Measurements from ENCODE around the gene KHK. TPM values are rescaled to one million over a fixed set of nuclear protein-coding genes. Genes with fewer than 3 reads are reported as not detected.
A peak's percentile ranks its signal among the peaks of the same experiment; 100 is the strongest.
"Not testable (repeated sequence)": the region's sequence is repeated elsewhere in the genome, so short reads cannot be mapped to it uniquely, and the experiment has no call there.

KHK gene
- total RNA-seq, 2 experiments from 2014 or later: 12.6 to 12.8 TPM

DNA sequence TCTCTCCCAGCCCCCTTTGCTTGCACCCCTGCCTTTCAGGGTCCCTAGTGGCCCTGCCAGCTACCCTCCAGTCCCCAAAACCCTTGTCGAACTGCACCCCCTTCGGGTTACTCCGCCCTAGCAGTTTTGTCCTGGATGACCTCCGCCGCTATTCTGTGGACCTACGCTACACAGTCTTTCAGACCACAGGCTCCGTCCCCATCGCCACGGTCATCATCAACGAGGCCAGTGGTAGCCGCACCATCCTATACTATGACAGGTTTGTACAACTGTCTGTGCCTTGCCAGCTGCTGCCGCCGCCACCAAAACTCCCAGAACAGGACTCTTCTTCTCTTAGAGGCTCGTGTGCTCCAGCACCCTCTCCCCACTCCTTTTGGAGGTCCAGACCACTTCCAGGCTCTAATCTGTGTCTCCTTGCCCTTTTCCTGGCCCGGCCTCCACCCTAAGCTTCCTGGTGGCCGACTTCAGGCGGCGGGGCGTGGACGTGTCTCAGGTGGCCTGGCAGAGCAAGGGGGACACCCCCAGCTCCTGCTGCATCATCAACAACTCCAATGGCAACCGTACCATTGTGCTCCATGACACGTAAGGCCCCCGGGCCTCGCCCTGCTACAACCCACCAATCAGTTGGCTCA is 7.9 kb downstream of the KHK start:
- no peaks in the 10 kb centered on the region for H3K27me3 Mint-ChIP-seq
- H3K27ac Mint-ChIP-seq: no peak overlapping the region
- no peak for DNase-seq
- H3K4me3 Mint-ChIP-seq: no peak overlapping the region
- no peaks in the 10 kb centered on the region for H3K36me3 Mint-ChIP-seq
- no peaks in the 10 kb centered on the region for H3K9me3 Mint-ChIP-seq
- H3K4me1 Mint-ChIP-seq: peaks cover 13% of the 10 kb centered on the region

- Mint-ChIP-seq H3K27ac (no peak overlapping the region), H3K9me3 (no peaks in the 10 kb centered on the region), H3K4me3 (no peak overlapping the region), H3K27me3 (no peaks in the 10 kb centered on the region), H3K36me3 (no peaks in the 10 kb centered on the region), H3K4me1 (peaks cover 11% of the 10 kb centered on the region)
- no peak for DNase-seq
Observed at GRCh38 chr2:27095427-27095744, 8.8 kb downstream of the KHK start.

- H3K4me1 Mint-ChIP-seq: peaks cover 11% of the 10 kb centered on the region
- peak overlapping the region; percentile 52 for H3K4me3 Mint-ChIP-seq
- peak; percentile 39 for DNase-seq
- no peaks in the 10 kb centered on the region for H3K27me3 Mint-ChIP-seq
- H3K36me3 Mint-ChIP-seq: no peaks in the 10 kb centered on the region
- H3K27ac Mint-ChIP-seq: no peak overlapping the region
- no peaks in the 10 kb centered on the region for H3K9me3 Mint-ChIP-seq
Observed at GRCh38 chr2:27095745-27096651, 9.4 kb downstream of the KHK start.

- Mint-ChIP-seq H3K36me3 (no peaks in the 10 kb centered on the region), H3K4me3 (no peak overlapping the region), H3K9me3 (no peaks in the 10 kb centered on the region), H3K27ac (no peak overlapping the region), H3K4me1 (peaks cover 11% of the 10 kb centered on the region), H3K27me3 (no peaks in the 10 kb centered on the region)
- DNase-seq: no peak
Observed at GRCh38 chr2:27096748-27097297, 10.3 kb downstream of the KHK start.

GRCh38 chr2:27097341-27097740 is 10.8 kb downstream of the KHK start:
- H3K36me3 Mint-ChIP-seq: peaks cover 2% of the 10 kb centered on the region
- DNase-seq: no peak
- no peak overlapping the region for H3K4me3 Mint-ChIP-seq
- H3K9me3 Mint-ChIP-seq: no peaks in the 10 kb centered on the region
- H3K27me3 Mint-ChIP-seq: no peaks in the 10 kb centered on the region
- no peak overlapping the region for H3K27ac Mint-ChIP-seq
- peaks cover 11% of the 10 kb centered on the region for H3K4me1 Mint-ChIP-seq

DNA sequence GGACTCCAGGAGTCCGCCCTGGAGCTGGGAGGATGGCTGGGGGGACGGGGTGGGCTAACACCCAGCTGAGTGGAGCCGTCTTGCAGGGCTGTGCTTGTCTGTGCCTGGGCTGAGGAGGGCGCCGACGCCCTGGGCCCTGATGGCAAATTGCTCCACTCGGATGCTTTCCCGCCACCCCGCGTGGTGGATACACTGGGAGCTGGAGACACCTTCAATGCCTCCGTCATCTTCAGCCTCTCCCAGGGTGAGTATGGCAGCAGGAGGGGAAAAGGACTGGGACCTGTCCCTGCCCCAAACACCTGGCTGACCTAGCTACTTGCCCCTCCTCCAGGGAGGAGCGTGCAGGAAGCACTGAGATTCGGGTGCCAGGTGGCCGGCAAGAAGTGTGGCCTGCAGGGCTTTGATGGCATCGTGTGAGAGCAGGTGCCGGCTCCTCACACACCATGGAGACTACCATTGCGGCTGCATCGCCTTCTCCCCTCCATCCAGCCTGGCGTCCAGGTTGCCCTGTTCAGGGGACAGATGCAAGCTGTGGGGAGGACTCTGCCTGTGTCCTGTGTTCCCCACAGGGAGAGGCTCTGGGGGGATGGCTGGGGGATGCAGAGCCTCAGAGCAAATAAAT is 12.9 kb downstream of the KHK start:
- no peak for DNase-seq
- Mint-ChIP-seq H3K27me3 (no peaks in the 10 kb centered on the region), H3K4me3 (no peak overlapping the region), H3K27ac (no peak overlapping the region), H3K4me1 (peaks cover 11% of the 10 kb centered on the region), H3K9me3 (no peaks in the 10 kb centered on the region), H3K36me3 (peaks cover 2% of the 10 kb centered on the region)

DNA sequence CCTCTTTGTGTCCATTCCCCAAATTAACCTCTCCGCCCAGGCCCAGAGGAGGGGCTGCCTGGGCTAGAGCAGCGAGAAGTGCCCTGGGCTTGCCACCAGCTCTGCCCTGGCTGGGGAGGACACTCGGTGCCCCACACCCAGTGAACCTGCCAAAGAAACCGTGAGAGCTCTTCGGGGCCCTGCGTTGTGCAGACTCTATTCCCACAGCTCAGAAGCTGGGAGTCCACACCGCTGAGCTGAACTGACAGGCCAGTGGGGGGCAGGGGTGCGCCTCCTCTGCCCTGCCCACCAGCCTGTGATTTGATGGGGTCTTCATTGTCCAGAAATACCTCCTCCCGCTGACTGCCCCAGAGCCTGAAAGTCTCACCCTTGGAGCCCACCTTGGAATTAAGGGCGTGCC is 13.5 kb downstream of the KHK start:
- DNase-seq: no peak
- Mint-ChIP-seq H3K4me1 (peaks cover 11% of the 10 kb centered on the region), H3K27me3 (no peaks in the 10 kb centered on the region), H3K9me3 (no peaks in the 10 kb centered on the region), H3K4me3 (no peak overlapping the region), H3K36me3 (peaks cover 2% of the 10 kb centered on the region), H3K27ac (no peak overlapping the region)

DNA sequence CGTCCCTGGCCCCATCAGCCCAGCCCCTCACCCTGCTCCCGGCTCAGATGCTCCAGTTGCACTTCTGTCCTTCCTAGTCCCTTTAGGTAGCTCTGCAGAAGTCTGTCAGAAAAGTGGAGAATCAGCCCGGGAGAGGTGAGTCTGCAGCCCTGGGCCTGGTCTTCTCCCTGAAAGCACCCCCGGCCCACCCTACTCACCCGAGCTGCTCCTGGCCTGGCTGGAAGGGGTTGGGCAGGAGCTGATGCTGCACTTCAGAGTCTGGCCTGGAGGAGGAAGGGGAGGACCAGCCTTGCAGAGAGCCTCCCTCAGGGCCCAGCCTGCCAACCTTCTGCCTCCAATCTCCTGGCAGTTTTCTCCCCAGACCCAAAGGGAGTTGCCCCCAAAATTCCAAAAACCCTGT is 15.8 kb downstream of the KHK start:
- Mint-ChIP-seq H3K27me3 (no peaks in the 10 kb centered on the region), H3K27ac (no peak overlapping the region), H3K36me3 (peaks cover 2% of the 10 kb centered on the region), H3K4me1 (no peaks in the 10 kb centered on the region), H3K4me3 (no peak overlapping the region), H3K9me3 (no peaks in the 10 kb centered on the region)
- DNase-seq: no peak

DNA sequence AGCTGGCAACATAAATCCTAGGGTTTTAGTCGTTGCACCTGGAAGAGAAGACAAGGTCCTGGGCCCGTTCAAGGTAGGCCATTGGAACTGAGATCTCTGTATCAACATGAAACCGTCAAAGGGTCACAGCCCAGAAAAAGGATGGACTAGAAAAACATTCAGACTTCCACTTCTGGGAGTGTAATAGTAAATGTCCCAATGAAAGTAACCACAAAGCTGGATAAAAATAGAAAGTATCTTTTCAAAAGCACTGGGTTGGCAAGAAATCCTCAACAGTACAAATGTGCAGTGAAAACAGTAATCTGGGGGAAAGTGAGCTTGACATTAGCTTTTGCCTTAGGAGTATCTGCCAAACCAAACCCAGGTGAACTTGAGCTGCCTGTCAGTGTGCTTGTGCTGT is 19.4 kb downstream of the KHK start:
- Mint-ChIP-seq H3K9me3 (no peaks in the 10 kb centered on the region), H3K4me3 (no peak overlapping the region), H3K27ac (no peak overlapping the region), H3K36me3 (peaks cover 2% of the 10 kb centered on the region), H3K4me1 (no peaks in the 10 kb centered on the region), H3K27me3 (no peaks in the 10 kb centered on the region)
- DNase-seq: no peak

- Mint-ChIP-seq H3K27me3 (no peaks in the 10 kb centered on the region), H3K4me3 (no peak overlapping the region), H3K27ac (no peak overlapping the region), H3K4me1 (peaks cover 4% of the 10 kb centered on the region), H3K36me3 (no peaks in the 10 kb centered on the region), H3K9me3 (no peaks in the 10 kb centered on the region)
- DNase-seq: no peak
Observed at GRCh38 chr2:27108221-27108620, 21.6 kb downstream of the KHK start.

GRCh38 chr2:27109083-27109482 is 22.5 kb downstream of the KHK start:
- Mint-ChIP-seq H3K4me1 (peaks cover 4% of the 10 kb centered on the region), H3K9me3 (no peaks in the 10 kb centered on the region), H3K27ac (no peak overlapping the region), H3K27me3 (no peaks in the 10 kb centered on the region), H3K36me3 (no peaks in the 10 kb centered on the region), H3K4me3 (no peak overlapping the region)
- no peak for DNase-seq

GRCh38 chr2:27110603-27111352 is 24.2 kb downstream of the KHK start:
- not testable (repeated sequence) for H3K27ac Mint-ChIP-seq, H3K9me3 Mint-ChIP-seq, H3K4me3 Mint-ChIP-seq, H3K4me1 Mint-ChIP-seq, H3K36me3 Mint-ChIP-seq, DNase-seq, H3K27me3 Mint-ChIP-seq

DNA sequence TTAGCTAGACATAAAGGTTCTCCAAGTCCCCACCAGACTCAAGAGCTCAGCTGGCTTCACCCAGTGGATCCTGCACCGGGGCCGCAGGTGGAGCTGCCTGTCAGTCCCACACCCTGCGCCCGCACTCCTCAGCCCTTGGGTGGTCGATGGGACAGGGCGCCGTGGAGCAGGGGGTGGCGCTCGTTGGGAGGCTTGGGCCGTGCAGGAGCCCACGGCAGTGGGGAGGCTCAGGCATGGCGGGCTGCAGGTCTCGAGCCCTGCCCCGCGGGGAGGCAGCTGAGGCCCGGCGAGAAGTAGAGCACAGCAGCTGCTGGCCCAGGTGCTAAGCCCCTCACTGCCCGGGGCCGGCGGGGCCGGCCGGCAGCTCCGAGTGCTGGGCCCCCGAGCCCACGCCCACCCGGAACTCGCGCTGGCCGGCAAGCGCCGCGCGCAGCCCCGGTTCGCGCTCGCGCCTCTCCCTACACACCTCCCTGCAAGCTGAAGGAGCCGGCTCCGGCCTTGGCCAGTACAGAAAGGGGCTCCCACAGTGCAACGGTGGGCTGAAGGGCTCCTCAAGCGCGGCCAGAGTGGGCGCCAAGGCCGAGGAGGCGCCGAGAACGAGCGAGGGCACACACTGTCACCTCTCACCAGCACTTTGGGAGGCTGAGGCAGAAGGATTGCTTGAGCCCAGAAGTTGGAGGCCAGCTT is 25.0 kb downstream of the KHK start:
- H3K27ac Mint-ChIP-seq, H3K36me3 Mint-ChIP-seq, H3K4me1 Mint-ChIP-seq, H3K27me3 Mint-ChIP-seq, H3K4me3 Mint-ChIP-seq, H3K9me3 Mint-ChIP-seq, DNase-seq: not testable (repeated sequence)

- H3K9me3 Mint-ChIP-seq: no peaks in the 10 kb centered on the region
Observed at GRCh38 chr2:27115519-27115918, 28.9 kb downstream of the KHK start.

More at GRCh38 chr2:27115519-27115918, 28.9 kb downstream of the KHK start:
- no peak overlapping the region for H3K27ac Mint-ChIP-seq
- no peak for DNase-seq
- no peak overlapping the region for H3K4me3 Mint-ChIP-seq
- peaks cover 13% of the 10 kb centered on the region for H3K4me1 Mint-ChIP-seq
- H3K36me3 Mint-ChIP-seq: peaks cover 6% of the 10 kb centered on the region
- H3K27me3 Mint-ChIP-seq: peaks cover 21% of the 10 kb centered on the region

All from activated naive CD8-positive, alpha-beta T cell treated with anti-CD3 and anti-CD28 coated beads for 36 hours (primary cell).